GM18502 (cell line): Measurements from ENCODE around the gene RD3L.
"Not testable (repeated sequence)": the region's sequence is repeated elsewhere in the genome, so short reads cannot be mapped to it uniquely, and the experiment has no call there.

Source experiments
- ATAC-seq: cut with Tn5 transposase; IDR thresholded peaks from one replicate; pipeline ENCODE4 v1.9.1; 2021; ENCODE audit warnings: mild to moderate bottlenecking; ENCODE audit not compliant: unreplicated experiment, poor library complexity

The RD3L gene

GRCh38 chr14:103928011-103928890 is 14.1 kb downstream of the RD3L start, which contains the start of gene TDRD9:
TSS of gene TDRD9 (plus strand) at chr14:103928456. CDS start at chr14:103928510, 54 bp downstream.
- ATAC-seq: no peak

DNA sequence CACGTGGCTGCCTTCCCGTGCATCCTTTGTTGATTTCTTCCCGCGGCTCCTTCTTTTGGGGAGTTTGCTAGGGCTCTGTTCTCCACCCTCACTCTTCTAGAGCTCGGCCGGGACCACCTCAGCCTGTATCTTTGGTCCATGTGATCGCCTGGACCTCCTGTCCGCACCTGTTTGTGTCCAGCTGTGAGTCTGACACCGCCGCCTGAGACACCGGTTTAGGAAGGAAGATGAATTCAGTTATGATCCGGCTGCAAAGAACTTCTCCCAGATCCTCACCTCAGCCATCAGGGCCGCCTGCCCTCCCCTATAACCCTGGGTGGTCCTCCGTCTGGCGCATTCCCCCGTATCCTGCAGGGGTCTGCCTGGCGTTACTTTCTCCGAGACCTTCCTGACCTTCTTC is 14.8 kb downstream of the RD3L start:
- no peak for ATAC-seq

GRCh38 chr14:103925316-103925715 is 17.0 kb downstream of the RD3L start:
- no peak for ATAC-seq

DNA sequence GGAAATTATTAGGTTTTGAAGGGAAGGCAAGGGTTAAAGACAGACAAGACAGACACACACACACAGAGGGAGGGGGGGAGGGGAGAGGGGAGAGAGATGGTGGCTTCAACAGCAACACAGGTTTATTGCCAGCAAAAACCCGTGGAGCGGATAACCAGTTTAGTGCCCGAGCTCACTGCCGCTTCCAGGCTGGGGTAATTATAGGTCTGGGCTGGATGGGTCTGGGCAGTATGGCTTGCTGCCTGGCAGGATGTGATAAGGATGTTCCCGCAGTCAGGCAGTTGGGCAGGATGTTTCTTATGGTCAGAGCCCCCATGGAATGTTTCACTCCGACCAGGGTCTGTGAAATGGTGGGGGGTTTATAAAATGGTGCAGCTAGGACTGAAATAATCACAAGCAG is 18.5 kb downstream of the RD3L start:
- no peak for ATAC-seq

DNA sequence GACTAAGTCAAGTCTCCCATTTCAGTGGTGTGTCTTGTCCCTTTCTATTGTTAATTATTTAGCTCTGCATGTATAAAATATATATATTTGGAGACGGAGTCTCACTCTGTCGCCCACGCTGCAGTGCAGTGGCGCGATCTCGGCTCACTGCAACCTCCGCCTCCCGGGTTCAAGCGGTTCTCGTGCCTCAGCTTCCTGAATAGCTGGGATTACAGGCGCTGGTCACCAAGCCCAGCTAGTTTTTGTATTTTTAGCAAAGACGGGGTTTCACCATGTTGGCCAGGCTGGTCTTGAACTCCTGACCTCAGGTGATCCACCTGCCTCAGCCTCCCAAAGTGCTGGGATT is 20.5 kb downstream of the RD3L start:
- ATAC-seq: not testable (repeated sequence)

DNA sequence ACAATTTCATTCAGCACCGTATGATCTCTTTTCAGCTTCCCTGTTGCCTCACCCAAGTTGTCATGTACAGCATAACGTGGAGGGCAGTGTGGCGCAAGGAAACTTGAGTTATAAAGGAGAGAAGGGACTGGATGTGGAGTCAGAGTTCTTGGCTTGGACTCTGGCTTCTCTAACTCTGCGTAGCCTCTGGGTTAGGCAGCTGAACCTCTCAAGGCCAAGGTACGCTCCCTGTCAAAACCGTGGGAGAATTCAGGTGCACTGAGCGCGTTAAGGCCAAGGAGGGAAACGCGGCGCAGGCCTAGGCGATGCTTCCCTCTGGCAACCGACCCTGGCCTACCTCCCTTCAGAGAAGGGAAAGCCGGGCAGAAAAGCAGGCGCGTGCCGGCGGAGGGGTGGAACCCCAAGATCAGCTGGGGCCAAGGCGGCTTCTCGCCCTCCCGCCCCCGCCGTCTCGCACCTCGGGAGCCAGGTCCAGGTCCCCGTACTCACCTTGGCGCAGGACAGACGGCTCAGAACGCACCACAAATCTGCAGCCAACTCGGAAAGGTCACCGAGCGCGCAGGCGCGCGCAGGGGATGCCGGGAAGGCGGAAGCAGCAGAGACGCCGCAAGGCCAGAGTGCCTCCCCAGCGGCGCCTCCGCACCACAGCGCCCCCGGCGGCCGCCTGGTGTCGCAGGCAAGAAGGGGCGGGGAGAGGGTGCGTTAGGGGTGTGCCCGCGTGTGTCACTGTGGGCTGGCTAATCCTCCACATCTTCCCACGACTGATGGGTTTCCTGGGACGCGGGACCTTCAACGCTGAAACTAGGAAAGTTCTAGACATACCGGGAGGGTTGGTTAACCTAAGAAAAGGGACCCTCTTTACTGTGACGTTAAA is 21.1 kb downstream of the RD3L start:
- ATAC-seq: peak; percentile 98

DNA sequence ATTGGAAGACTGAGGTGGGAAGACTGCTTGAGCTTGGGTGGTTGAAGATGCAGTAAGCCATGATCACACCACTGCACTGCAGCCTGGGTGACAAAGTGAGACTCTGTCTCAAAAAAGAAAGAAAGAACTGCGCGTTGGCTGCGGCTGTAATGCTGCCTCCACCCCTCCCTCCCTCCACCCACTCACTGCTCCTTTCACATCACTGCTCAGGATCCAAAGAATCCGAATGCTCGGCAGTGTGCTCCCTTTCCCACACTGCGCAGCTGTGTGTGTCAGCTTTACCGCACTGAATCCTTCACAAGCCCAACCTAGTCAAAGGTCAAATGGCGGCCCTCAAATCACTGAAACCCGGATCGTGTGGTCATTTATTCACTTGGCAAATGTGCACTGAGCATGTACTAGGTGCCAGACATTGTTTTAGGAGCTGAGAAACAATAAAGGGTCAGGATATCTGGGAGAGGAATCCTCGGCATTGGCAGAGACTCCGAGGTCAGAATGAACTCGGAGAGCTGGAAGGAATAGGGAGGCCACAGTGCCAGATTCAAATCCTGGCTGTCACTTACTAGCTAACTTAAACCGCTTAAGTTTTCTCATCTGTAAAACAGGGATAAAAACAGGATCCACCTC is 25.6 kb downstream of the RD3L start:
- ATAC-seq: no peak

GRCh38 chr14:103915616-103916015 is 26.7 kb downstream of the RD3L start:
- ATAC-seq: no peak

GRCh38 chr14:103910984-103911383 is 31.3 kb downstream of the RD3L start:
- no peak for ATAC-seq

DNA sequence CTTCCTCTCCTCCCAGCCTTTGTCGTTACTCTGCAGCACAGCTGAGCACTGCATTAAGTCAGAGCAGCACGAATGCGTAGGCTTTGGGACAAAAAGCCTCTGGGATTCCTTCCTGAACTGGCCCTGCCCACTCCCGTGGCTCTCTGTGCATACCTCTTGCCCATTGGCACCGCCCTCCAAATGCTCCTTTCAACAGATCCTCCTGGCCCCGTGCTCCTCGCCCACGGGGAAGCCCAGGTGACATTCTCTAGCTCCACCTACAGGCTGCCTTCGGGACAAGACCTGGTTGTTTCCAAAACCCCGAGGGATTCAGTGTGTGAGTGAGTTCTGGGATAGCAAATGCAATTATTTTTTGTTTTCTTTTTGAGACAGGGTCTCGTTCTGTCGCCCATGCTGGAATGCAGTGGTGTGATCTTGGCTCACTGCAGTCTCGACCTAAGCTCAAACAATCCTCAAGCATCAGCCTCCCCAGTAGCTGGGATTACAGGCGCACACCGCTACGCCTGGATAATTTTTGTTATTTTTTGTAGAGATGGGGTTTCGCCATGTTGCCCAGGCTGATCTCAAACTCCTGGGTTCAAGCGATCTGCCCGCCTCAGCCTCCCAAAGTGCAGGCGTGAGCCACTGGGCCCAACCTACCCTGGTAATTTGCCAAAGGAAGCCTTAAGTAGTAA is 31.9 kb downstream of the RD3L start:
- ATAC-seq: peak; percentile 59

DNA sequence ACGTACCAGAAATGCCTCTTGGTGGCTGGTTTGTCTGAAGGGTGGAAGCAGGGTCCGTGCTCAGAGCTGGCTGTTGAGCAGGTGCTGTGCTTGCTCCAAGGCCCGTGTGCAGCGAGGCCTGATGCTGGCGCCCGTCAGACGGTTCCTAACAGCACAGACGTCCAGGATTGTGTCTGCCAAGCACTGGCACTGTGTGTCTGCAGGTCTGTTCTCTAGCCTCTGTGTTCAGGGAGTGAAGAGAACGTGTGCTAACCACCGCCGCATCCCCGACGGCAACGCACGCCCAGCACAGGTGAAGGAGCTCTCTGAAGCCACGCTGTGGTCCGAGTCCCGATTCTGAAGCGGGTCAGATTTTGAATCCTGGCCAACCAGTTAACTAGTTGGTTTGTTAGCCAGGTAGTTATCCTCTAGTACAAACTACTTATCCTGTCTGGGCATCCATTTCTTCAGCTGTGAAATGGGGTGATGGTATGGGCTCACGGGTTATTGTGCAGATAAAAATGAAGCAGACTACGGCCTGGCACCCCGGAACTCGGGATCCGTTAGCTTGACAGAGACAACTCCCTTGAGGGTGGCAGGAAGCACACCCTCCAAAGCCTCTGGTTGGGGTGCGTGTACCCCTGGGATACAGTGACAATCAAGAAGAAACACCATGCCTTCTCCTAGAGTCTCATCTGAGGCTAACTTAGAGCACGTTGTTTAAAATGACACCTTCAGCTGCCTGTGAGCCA is 32.6 kb downstream of the RD3L start:
- no peak for ATAC-seq

DNA sequence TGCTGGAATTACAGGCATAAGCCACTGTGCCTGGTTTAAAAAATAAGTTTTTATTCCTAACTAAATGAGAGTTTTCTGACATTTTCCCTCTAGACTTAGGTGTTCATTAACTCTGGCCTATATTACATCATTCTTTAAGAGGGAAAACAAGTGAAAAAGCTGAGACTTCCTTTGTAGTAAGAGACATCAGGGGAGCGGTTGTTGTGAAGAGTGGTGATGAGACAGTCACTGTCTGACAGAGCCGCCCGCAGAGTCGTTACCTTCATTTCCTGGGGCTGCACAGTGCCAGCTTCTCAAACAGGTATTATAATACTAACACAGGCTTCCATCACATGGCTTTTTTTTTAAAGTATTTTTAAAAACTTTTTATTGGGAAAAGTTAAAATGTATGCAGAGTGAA is 33.7 kb downstream of the RD3L start:
- ATAC-seq: no peak

- no peak for ATAC-seq
These were observed 36.4 kb downstream of the RD3L start for GRCh38 chr14:103905842-103906456.

GRCh38 chr14:103904493-103905107 is 37.7 kb downstream of the RD3L start:
- ATAC-seq: no peak

DNA sequence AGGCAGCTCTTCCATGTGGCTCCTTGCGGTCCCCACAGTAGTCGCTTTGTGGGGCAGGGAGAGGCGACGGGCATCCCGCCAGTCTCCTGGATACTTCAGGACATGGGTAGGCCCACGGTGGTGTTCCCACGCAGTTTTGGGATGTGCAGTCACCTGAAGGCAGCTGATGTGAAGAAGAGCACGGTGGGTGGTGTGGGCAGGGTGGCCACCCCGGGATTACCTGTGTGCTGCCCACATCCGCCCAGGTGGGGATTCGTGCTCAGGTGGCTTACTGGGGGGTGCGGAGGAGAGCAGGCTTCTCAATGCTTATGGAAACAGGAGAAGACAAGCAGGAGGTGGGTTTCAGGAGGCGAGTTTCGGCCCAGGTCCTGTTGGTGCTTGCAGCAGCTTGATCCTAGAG is 42.5 kb downstream of the RD3L start:
- ATAC-seq: no peak

DNA sequence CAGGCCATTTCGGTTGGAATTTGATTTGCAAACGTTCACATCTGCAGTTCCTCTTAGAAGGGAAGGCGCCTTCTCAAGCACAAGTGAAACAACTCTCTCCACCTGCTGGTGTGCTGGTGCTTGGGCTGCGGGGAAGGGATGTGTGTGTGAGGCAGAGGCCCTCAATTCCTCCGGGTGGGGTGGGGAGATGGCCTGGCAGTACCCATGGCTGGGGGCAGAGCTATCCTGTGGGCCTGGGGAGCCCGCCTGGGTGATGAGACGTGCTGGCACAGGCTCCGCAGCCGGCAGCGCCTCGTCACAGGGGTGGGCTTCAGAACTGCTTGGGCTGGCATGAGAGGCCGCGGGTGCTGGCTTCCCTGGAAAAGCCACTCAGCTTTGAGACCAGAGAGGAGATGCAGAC is 43.0 kb downstream of the RD3L start:
- ATAC-seq: no peak

GRCh38 chr14:103898711-103899110 is 43.6 kb downstream of the RD3L start:
- ATAC-seq: no peak

- no peak for ATAC-seq
These were observed 44.1 kb downstream of the RD3L start for GRCh38 chr14:103898204-103898603.
